HAP-1 (cell line): Measurements from ENCODE around the gene NDUFAF8.

Source experiments
- DNase-seq, 2 experiments: peaks; one replicate each; pipeline ENCODE4 v3.0.0-alpha.2; 2016 to 2020; ENCODE audit warnings: low spot score in 2 of 2
- H3K27me3 ChIP-seq: fragments of 250-450 bp; sonication (Bioruptor Pico); 2 replicates; pipeline ENCODE4 v1.5.1; 2020; ENCODE audit warnings: low read depth, mild to moderate bottlenecking, moderate library complexity
- H3K36me3 ChIP-seq: fragments of 250-450 bp; sonication (Bioruptor Pico); replicated peaks from 2 replicates; pipeline ENCODE4 v1.5.1; 2020; ENCODE audit warnings: mild to moderate bottlenecking
- H3K4me1 ChIP-seq: fragments of 250-450 bp; sonication (Bioruptor Pico); 2 replicates; pipeline ENCODE4 v1.5.1; 2020; ENCODE audit warnings: mild to moderate bottlenecking
- H3K4me3 ChIP-seq: fragments of 250-450 bp; sonication (Bioruptor Pico); 2 replicates; pipeline ENCODE4 v1.5.1; 2020; ENCODE audit warnings: mild to moderate bottlenecking, moderate library complexity
- H3K9me3 ChIP-seq: fragments of 250-450 bp; sonication (Bioruptor Pico); 2 replicates; pipeline ENCODE4 v1.5.1; 2020; ENCODE audit warnings: mild to moderate bottlenecking, moderate library complexity
- in situ Hi-C: fragments of 300-500 bp; cut with MboI; formaldehyde crosslinking; loops from 3 replicates; pipeline ENCODE4 v1.14.3; 2020; ENCODE audit warnings: low sequenced_read_pairs, inconsistent platforms, mixed read lengths

The NDUFAF8 gene

GRCh38 chr17:81233811-81234505 is 5.2 kb upstream of the NDUFAF8 start:
- Histone ChIP-seq H3K27me3 (no peaks in the 10 kb centered on the region), H3K36me3 (peaks cover 7% of the 10 kb centered on the region), H3K4me1 (no peaks in the 10 kb centered on the region), H3K4me3 (no peak overlapping the region), H3K9me3 (no peaks in the 10 kb centered on the region)
- in situ Hi-C loops, result no loop called here
- no peak for DNase-seq

GRCh38 chr17:81234506-81234855 is 4.6 kb upstream of the NDUFAF8 start:
- peaks cover 10% of the 10 kb centered on the region for H3K36me3 ChIP-seq

GRCh38 chr17:81234940-81235821 is 3.9 kb upstream of the NDUFAF8 start:
- Histone ChIP-seq H3K4me1 (0 out of 2 replicates have a peak, but pooled peaks cover 2% of the 10 kb centered on the region), H3K36me3 (peaks cover 7% of the 10 kb centered on the region), H3K9me3 (no peaks in the 10 kb centered on the region), H3K27me3 (no peaks in the 10 kb centered on the region), H3K4me3 (no peak overlapping the region)
- no peak for DNase-seq
- in situ Hi-C loops, result no loop called here

More at GRCh38 chr17:81234506-81234855, 4.6 kb upstream of the NDUFAF8 start:
- no peaks in the 10 kb centered on the region for H3K9me3 ChIP-seq
- H3K4me1 ChIP-seq, result no peaks in the 10 kb centered on the region
- DNase-seq, result no peak
- H3K27me3 ChIP-seq, result no peaks in the 10 kb centered on the region
- in situ Hi-C loops, result no loop called here
- no peak overlapping the region for H3K4me3 ChIP-seq

- H3K36me3 ChIP-seq, result peaks cover 10% of the 10 kb centered on the region
- H3K27me3 ChIP-seq, result no peaks in the 10 kb centered on the region
- H3K4me3 ChIP-seq, result no peak overlapping the region
- no peaks in the 10 kb centered on the region for H3K9me3 ChIP-seq
- peaks cover 3% of the 10 kb centered on the region; the same call in 1 of the 2 replicates for H3K4me1 ChIP-seq
- DNase-seq, result no peak
- in situ Hi-C loops, result no loop called here
These were observed 3.0 kb upstream of the NDUFAF8 start for GRCh38 chr17:81235822-81236740.

- peaks cover 3% of the 10 kb centered on the region; the same call in 1 of the 2 replicates for H3K4me1 ChIP-seq
- no peaks in the 10 kb centered on the region for H3K27me3 ChIP-seq
- no peak for DNase-seq
- peaks cover 15% of the 10 kb centered on the region for H3K36me3 ChIP-seq
- in situ Hi-C loops, result no loop called here
- no peak overlapping the region for H3K4me3 ChIP-seq
- H3K9me3 ChIP-seq, result no peaks in the 10 kb centered on the region
These were observed 2.3 kb upstream of the NDUFAF8 start for GRCh38 chr17:81236784-81237183.

GRCh38 chr17:81237591-81238489 is 1.3 kb upstream of the NDUFAF8 start:
- DNase-seq, result no peak
- Histone ChIP-seq H3K9me3 (no peaks in the 10 kb centered on the region), H3K36me3 (peaks cover 19% of the 10 kb centered on the region), H3K4me1 (peaks cover 3% of the 10 kb centered on the region; the same call in 1 of the 2 replicates), H3K27me3 (no peaks in the 10 kb centered on the region), H3K4me3 (peak overlapping the region; percentile 71)
- in situ Hi-C loops, result no loop called here

- no peaks in the 10 kb centered on the region for H3K9me3 ChIP-seq
- peak overlapping the region; percentile 71 for H3K4me3 ChIP-seq
- peaks cover 3% of the 10 kb centered on the region; the same call in 1 of the 2 replicates for H3K4me1 ChIP-seq
- no peak for DNase-seq
- peaks cover 19% of the 10 kb centered on the region for H3K36me3 ChIP-seq
- in situ Hi-C loops, result no loop called here
- H3K27me3 ChIP-seq, result no peaks in the 10 kb centered on the region
These were observed 666 bp upstream of the NDUFAF8 start for GRCh38 chr17:81238490-81238814.

- Histone ChIP-seq H3K27me3 (no peaks in the 10 kb centered on the region), H3K9me3 (no peaks in the 10 kb centered on the region), H3K36me3 (peaks cover 19% of the 10 kb centered on the region), H3K4me1 (peaks cover 3% of the 10 kb centered on the region; the same call in 1 of the 2 replicates), H3K4me3 (peak overlapping the region; percentile 71)
- DNase-seq, result no peak
- in situ Hi-C loops, result no loop called here
These were observed 817 bp downstream of the NDUFAF8 start for GRCh38 chr17:81239714-81240555.

- in situ Hi-C loops, result no loop called here
- DNase-seq, result no peak
- H3K4me3 ChIP-seq, result peak overlapping the region; percentile 71; the same call in 1 of the 2 replicates
- peaks cover 19% of the 10 kb centered on the region for H3K36me3 ChIP-seq
- peaks cover 3% of the 10 kb centered on the region; the same call in 1 of the 2 replicates for H3K4me1 ChIP-seq
- H3K27me3 ChIP-seq, result no peaks in the 10 kb centered on the region
- no peaks in the 10 kb centered on the region for H3K9me3 ChIP-seq
These were observed 1.6 kb downstream of the NDUFAF8 start for GRCh38 chr17:81240761-81241160.

GRCh38 chr17:81241203-81241602 is 2.1 kb downstream of the NDUFAF8 start:
- H3K4me1 ChIP-seq, result peaks cover 3% of the 10 kb centered on the region; the same call in 1 of the 2 replicates
- DNase-seq, result no peak
- H3K4me3 ChIP-seq, result no peak overlapping the region
- no peaks in the 10 kb centered on the region for H3K9me3 ChIP-seq
- H3K27me3 ChIP-seq, result no peaks in the 10 kb centered on the region
- peaks cover 19% of the 10 kb centered on the region for H3K36me3 ChIP-seq
- in situ Hi-C loops, result no loop called here

GRCh38 chr17:81241648-81242420 is 2.7 kb downstream of the NDUFAF8 start:
- Histone ChIP-seq H3K27me3 (no peaks in the 10 kb centered on the region), H3K4me3 (no peak overlapping the region), H3K4me1 (peaks cover 3% of the 10 kb centered on the region; the same call in 1 of the 2 replicates), H3K36me3 (peaks cover 19% of the 10 kb centered on the region), H3K9me3 (no peaks in the 10 kb centered on the region)
- peak; percentile 53 to 82 for DNase-seq
- in situ Hi-C loops, result no loop called here
